ENCODE data around the gene ADORA2A. TPM values are rescaled to one million over a fixed set of nuclear protein-coding genes. Genes with fewer than 3 reads are reported as not detected.

Gene ADORA2A
- total RNA-seq, result 0.26 and 7.0 TPM in 2 replicates

GRCh38 chr22:24427500-24428164 is at the start of gene ADORA2A:
ADORA2A (plus strand) TSS chr22:24427599; CDS start chr22:24433405, 5,806 bp downstream.

Other genes starting within 250 kb of the ADORA2A start
- gene SUSD2, start 246.1 kb upstream of the ADORA2A start, total RNA-seq, result 8.9 and 9.1 TPM in 2 replicates
- 17.7 and 32.3 TPM in 2 replicates for gene GGT5, start 182.5 kb upstream of the ADORA2A start, total RNA-seq
- gene SPECC1L, start 156.8 kb upstream of the ADORA2A start, total RNA-seq, result 22.2 and 33.1 TPM in 2 replicates
- gene UPB1, start 67.7 kb downstream of the ADORA2A start, total RNA-seq, result 0.13 TPM in 1 of 2 replicates, not detected in the other
- 97.6 and 110 TPM in 2 replicates for gene GUCD1, start 127.5 kb downstream of the ADORA2A start, total RNA-seq
- gene SNRPD3, start 128.4 kb downstream of the ADORA2A start, total RNA-seq, result 125 and 170 TPM in 2 replicates
- gene LRRC75B, start 165.5 kb downstream of the ADORA2A start, total RNA-seq, result 11.7 and 12.5 TPM in 2 replicates
- 1.4 and 2.5 TPM in 2 replicates for gene GGT1, start 175.6 kb downstream of the ADORA2A start, total RNA-seq

Measured in epithelial cell of alveolus of lung (primary cell).